ENCODE data around the gene PRDX5. TPM values are rescaled to one million over a fixed set of nuclear protein-coding genes. Genes with fewer than 3 reads are reported as not detected.

Gene PRDX5
- total and polyA plus RNA-seq, 5 donors = 258 to 683 (median 324) TPM

GRCh38 chr11:64291262-64291751 lies 26.6 kb upstream of the PRDX5 start, which contains the start of gene KCNK4:
Gene KCNK4, plus strand, starts transcription at chr11:64291302. Its CDS starts 1,717 bp downstream, at chr11:64293019.
- no peaks in the 10 kb centered on the region for H3K9me3 ChIP-seq (ENCODE audit: control insufficient read depth, low read length)
- WGBS = 3% methylated on average over 45 of the region's 45 CpGs
- no peak for ATAC-seq
- peak within 1 kb of the TSS; percentile 39 for H3K4me3 ChIP-seq (ENCODE audit: low read length)
- peaks cover 5% of the 10 kb centered on the region for H3K4me1 ChIP-seq (ENCODE audit: control insufficient read depth, insufficient read depth, low read length)
- intact Hi-C loops (cut with DNase I) = no loop called here
- DNase-seq = no peak
- H3K27me3 ChIP-seq (ENCODE audit: control insufficient read depth, insufficient read depth) = no peaks in the 10 kb centered on the region
- no peak within 1 kb of the TSS for H3K27ac ChIP-seq (ENCODE audit: low read length)

GRCh38 chr11:64291752-64292459 lies 26.0 kb upstream of the PRDX5 start:
- H3K9me3 ChIP-seq (ENCODE audit: control insufficient read depth, low read length) = no peaks in the 10 kb centered on the region
- H3K4me3 ChIP-seq (ENCODE audit: low read length) = peak overlapping the region; percentile 39
- no peak for ATAC-seq
- H3K27ac ChIP-seq (ENCODE audit: low read length) = no peak overlapping the region
- intact Hi-C loops (cut with DNase I) = no loop called here
- H3K4me1 ChIP-seq (ENCODE audit: control insufficient read depth, insufficient read depth, low read length) = peaks cover 3% of the 10 kb centered on the region
- under 1% methylated on average over 96 of the region's 96 CpGs for WGBS
- H3K27me3 ChIP-seq (ENCODE audit: control insufficient read depth, insufficient read depth) = no peaks in the 10 kb centered on the region
- no peak for DNase-seq

- DNase-seq = no peak
- Histone ChIP-seq H3K4me1 (ENCODE audit: control insufficient read depth, insufficient read depth, low read length) (peaks cover 3% of the 10 kb centered on the region), H3K9me3 (ENCODE audit: control insufficient read depth, low read length) (no peaks in the 10 kb centered on the region), H3K27ac (ENCODE audit: low read length) (no peak overlapping the region), H3K27me3 (ENCODE audit: control insufficient read depth, insufficient read depth) (no peaks in the 10 kb centered on the region), H3K4me3 (ENCODE audit: low read length) (peak overlapping the region; percentile 39)
- peak in 1 of 2 donors; percentile 12 for ATAC-seq
- 32% methylated on average over 42 of the region's 42 CpGs for WGBS
- intact Hi-C loops (cut with DNase I) = no loop called here
These were observed 25.3 kb upstream of the PRDX5 start for GRCh38 chr11:64292460-64293254.

GRCh38 chr11:64294774-64295173 lies 23.1 kb upstream of the PRDX5 start:
- no peak overlapping the region for H3K4me3 ChIP-seq (ENCODE audit: low read length)
- no peaks in the 10 kb centered on the region for H3K27me3 ChIP-seq (ENCODE audit: control insufficient read depth, insufficient read depth)
- WGBS = 46% methylated on average over 3 of the region's 3 CpGs
- H3K4me1 ChIP-seq (ENCODE audit: control insufficient read depth, insufficient read depth, low read length) = peaks cover 3% of the 10 kb centered on the region
- no peaks in the 10 kb centered on the region for H3K9me3 ChIP-seq (ENCODE audit: control insufficient read depth, low read length)
- ATAC-seq = no peak
- intact Hi-C loops (cut with DNase I) = no loop called here
- DNase-seq = no peak
- no peak overlapping the region for H3K27ac ChIP-seq (ENCODE audit: low read length)

DNA sequence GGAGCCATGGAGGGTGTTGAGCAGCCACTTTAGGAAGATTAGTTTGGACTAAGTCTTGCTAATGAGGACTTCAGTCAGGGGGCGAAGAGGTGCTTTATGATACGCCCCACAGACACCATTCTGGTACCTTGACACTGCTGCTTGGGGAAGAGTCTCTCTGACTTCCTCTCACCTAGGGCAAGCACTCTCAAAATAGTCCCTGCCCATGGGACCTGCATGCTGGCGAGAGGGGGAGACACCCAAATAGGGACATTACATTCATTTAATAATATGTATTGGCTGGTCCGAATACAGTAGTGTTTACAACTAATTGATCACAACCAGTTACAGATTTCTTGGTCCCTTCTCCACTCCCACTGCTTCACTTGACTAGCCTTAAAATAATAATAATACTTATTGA lies 22.2 kb upstream of the PRDX5 start:
- 94% methylated on average over 4 of the region's 4 CpGs for WGBS
- no peaks in the 10 kb centered on the region for H3K9me3 ChIP-seq (ENCODE audit: control insufficient read depth, low read length)
- DNase-seq (no peak), ATAC-seq (no peak)
- intact Hi-C loops (cut with DNase I) = no loop called here
- H3K27me3 ChIP-seq (ENCODE audit: control insufficient read depth, insufficient read depth) = no peaks in the 10 kb centered on the region
- H3K4me3 ChIP-seq (ENCODE audit: low read length) = no peak overlapping the region
- H3K27ac ChIP-seq (ENCODE audit: low read length) = no peak overlapping the region
- peaks cover 4% of the 10 kb centered on the region for H3K4me1 ChIP-seq (ENCODE audit: control insufficient read depth, insufficient read depth, low read length)

DNA sequence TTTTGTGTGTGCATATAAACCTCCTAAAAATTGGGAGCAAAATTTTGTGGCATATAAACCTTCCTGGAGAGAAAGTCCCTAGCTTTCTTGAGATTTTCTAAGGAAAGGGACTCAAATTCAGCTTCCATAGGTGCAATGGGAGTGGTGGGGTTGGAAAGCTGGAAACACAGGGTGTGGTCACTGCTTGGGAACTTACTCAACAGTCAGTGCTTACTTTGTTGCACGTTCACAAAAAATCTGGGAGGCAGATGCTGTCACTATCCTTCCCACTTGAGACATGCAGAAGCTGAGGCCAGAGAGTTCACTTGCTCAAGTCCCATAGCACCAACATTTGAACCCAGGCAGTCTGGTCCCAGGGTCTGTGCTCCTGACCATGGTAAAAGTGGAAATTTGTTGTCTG lies 21.7 kb upstream of the PRDX5 start:
- H3K9me3 ChIP-seq (ENCODE audit: control insufficient read depth, low read length) = no peaks in the 10 kb centered on the region
- 38% methylated on average over 1 of the region's 1 CpG for WGBS
- intact Hi-C loops (cut with DNase I) = no loop called here

GRCh38 chr11:64296830-64297698 lies 20.9 kb upstream of the PRDX5 start:
- ATAC-seq (no peak), DNase-seq (no peak)
- H3K4me1 ChIP-seq (ENCODE audit: control insufficient read depth, insufficient read depth, low read length) = peaks cover 2% of the 10 kb centered on the region
- 14% methylated on average over 34 of the region's 34 CpGs for WGBS
- intact Hi-C loops (cut with DNase I) = no loop called here
- no peaks in the 10 kb centered on the region for H3K9me3 ChIP-seq (ENCODE audit: control insufficient read depth, low read length)
- no peaks in the 10 kb centered on the region for H3K27me3 ChIP-seq (ENCODE audit: control insufficient read depth, insufficient read depth)
- H3K27ac ChIP-seq (ENCODE audit: low read length) = no peak overlapping the region
- no peak overlapping the region for H3K4me3 ChIP-seq (ENCODE audit: low read length)

More for the DNA sequence above, 21.7 kb upstream of the PRDX5 start:
- Histone ChIP-seq H3K27me3 (ENCODE audit: control insufficient read depth, insufficient read depth) (no peaks in the 10 kb centered on the region), H3K27ac (ENCODE audit: low read length) (no peak overlapping the region), H3K4me1 (ENCODE audit: control insufficient read depth, insufficient read depth, low read length) (peaks cover 4% of the 10 kb centered on the region), H3K4me3 (ENCODE audit: low read length) (no peak overlapping the region)
- ATAC-seq = no peak
- no peak for DNase-seq

DNA sequence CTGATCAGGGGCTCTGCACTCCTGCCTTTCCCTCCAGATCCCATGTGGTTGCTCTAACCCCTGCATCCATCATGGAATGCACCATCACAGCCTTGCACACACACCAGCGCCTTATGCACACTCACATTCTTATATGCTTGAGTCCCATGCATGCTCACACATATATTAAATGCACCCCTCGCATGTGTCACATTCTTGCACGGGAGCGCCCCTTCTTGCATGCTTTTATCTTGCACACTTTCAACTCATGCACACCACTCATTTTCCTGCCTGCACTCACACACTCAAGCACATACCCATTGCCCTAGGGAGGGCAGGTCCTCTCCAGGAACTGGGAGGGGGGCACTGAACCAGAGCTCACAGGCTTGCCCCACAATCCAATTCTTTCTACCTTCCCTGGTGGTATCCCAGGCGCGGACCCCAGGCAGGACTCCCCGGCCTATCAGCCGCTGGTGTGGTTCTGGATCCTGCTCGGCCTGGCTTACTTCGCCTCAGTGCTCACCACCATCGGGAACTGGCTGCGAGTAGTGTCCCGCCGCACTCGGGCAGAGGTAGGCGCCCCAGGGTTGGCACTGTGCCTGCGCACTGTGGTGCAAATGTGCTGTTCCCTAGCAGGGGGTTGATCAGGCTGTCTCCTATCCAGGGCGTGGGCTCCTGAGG lies 20.1 kb upstream of the PRDX5 start:
- no peak overlapping the region for H3K4me3 ChIP-seq (ENCODE audit: low read length)
- no peak overlapping the region for H3K27ac ChIP-seq (ENCODE audit: low read length)
- no peaks in the 10 kb centered on the region for H3K27me3 ChIP-seq (ENCODE audit: control insufficient read depth, insufficient read depth)
- intact Hi-C loops (cut with DNase I) = no loop called here
- 42% methylated on average over 18 of the region's 18 CpGs for WGBS
- H3K4me1 ChIP-seq (ENCODE audit: control insufficient read depth, insufficient read depth, low read length) = peaks cover 2% of the 10 kb centered on the region
- no peaks in the 10 kb centered on the region for H3K9me3 ChIP-seq (ENCODE audit: control insufficient read depth, low read length)
- DNase-seq (peak in 1 of 3 donors; percentile 68), ATAC-seq (no peak)

DNA sequence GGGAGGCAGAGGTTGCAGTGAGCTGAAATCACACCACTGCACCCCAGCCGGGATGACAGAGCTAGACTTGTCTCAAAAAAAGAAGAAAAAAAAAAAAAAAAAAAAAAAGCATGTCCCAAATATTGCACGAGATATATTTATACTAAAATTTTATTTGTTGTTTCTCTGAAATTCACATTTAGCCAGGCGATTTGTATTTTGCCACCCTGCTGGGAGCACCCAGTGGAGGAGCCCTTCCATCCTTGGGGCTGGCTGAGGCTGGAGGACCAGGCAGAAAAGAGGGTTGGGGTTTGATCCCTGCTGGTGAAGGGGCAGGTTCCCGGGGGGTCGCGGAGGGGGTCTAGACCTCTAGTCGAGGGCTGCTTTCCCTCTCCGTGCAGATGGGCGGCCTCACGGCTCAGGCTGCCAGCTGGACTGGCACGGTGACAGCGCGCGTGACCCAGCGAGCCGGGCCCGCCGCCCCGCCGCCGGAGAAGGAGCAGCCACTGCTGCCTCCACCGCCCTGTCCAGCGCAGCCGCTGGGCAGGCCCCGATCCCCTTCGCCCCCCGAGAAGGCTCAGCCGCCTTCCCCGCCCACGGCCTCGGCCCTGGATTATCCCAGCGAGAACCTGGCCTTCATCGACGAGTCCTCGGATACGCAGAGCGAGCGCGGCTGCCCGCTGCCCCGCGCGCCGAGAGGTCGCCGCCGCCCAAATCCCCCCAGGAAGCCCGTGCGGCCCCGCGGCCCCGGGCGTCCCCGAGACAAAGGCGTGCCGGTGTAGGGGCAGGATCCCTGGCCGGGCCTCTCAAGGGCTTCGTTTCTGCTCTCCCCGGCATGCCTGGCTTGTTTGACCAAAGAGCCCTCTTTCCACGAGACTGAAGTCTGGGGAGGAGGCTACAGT lies 18.7 kb upstream of the PRDX5 start:
- peaks cover 6% of the 10 kb centered on the region for H3K4me1 ChIP-seq (ENCODE audit: control insufficient read depth, insufficient read depth, low read length)
- DNase-seq (peak; percentile 74 to 92 (median 91)), ATAC-seq (peak; percentile 54 to 61)
- no peaks in the 10 kb centered on the region for H3K9me3 ChIP-seq (ENCODE audit: control insufficient read depth, low read length)
- intact Hi-C loops (cut with DNase I) = no loop called here
- peak overlapping the region; percentile 37 for H3K4me3 ChIP-seq (ENCODE audit: low read length)
- 4% methylated on average over 60 of the region's 60 CpGs for WGBS
- H3K27me3 ChIP-seq (ENCODE audit: control insufficient read depth, insufficient read depth) = no peaks in the 10 kb centered on the region
- H3K27ac ChIP-seq (ENCODE audit: low read length) = no peak overlapping the region
